ENCODE results near the gene CTSL. TPM values are rescaled to one million over a fixed set of nuclear protein-coding genes. Genes with fewer than 3 reads are reported as not detected.

CTSL gene
- total and polyA plus RNA-seq, 4 experiments from 2014 or later = 7.3 to 71.4 (median 40.2) TPM

DNA sequence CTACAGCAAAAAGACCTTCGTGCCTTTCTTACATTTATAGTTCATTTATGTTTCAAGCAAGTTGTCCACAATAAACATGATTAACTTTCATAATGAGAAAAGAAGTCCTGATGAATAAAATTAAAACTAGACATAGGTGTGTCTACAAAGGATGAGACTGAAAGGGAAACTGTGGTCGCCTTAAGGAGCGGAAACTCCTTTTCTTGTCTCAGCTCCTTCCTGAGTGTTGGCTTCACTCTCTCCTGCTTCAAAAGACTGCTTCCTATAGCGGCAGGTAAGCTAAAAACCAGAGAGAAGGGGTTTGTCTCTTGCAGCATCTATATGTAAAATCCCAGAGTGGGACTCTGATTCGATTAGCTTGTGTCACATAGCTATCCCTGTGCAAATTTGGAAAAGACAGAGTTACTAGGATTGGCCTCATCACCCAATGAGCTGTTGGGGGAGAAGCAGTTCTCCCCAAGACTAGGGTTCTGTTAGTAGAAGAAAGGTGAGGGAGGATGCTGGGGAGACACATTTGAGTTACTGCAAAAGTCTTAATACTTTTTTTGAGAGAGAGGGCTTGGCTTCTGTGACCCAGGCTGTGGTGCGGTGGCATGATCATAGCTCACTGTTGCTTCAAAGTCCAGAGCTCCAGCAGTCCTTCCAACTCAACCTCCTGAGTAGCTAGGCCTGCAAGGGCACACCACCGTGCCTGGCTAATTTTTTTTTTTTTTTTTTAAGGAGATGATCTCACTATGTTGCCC lies 16.8 kb upstream of the CTSL start:
- peak; percentile 10 to 58 (median 29) for DNase-seq
- intact Hi-C loops (cut with micrococcal nuclease) = loop anchor here (2.0 kb wide), 1 partner anchor 16 kb away; no protein-coding TSS in a partner anchor
- peaks cover 25 to 46% (median 39%) of the 10 kb centered on the region in 4 donors for H3K4me1 Mint-ChIP-seq

DNA sequence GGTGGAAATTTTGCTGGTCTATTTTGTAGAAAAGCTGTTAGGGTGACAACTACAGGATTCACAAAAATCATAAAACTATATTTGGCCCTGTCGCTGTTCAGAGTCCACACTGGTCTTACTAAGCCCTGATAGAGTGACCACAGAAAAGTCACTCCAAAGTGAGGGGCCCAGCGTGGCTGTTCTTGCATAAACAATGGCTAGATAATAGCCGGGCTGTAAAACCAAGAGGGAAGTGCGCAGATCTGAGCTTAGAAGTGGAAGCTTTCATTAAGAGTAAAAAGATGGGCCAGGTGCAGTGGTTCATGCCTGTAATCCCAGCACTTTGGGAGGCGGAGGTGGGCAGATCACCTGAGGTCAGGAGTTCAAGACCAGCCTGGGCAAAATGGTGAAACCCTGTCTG lies 15.5 kb upstream of the CTSL start:
- H3K4me1 ChIP-seq (ENCODE audit: insufficient read depth, low read length) = peaks cover 54% of the 10 kb centered on the region
- Mint-ChIP-seq H3K27me3 (no peaks in the 10 kb centered on the region), H3K36me3 (no peaks in the 10 kb centered on the region), H3K4me1 (peaks cover 25 to 46% (median 41%) of the 10 kb centered on the region in 4 donors), H3K4me3 (no peak overlapping the region), H3K9me3 (peaks cover 0 to 2% (median 0%) of the 10 kb centered on the region in 8 donors), H3K27ac (peak overlapping the region in 3 of 7 donors; percentile 29 to 85 (median 57))
- POLR2A ChIA-PET (ENCODE audit: partially characterized antibody) = interaction anchor here (1.8 kb wide), 1 partner anchor 15 kb away, joined by 20 read pairs; the partner anchor contains the start of gene CTSL
- intact Hi-C loops (cut with micrococcal nuclease) = no loop called here
- no peak overlapping the region for H3K4me3 ChIP-seq (ENCODE audit: low read length in 2 of 2)
- no peak overlapping the region for H3K27ac ChIP-seq (ENCODE audit: low read depth, low read length)
- no peak for DNase-seq
- H3K9me3 ChIP-seq (ENCODE audit: control insufficient read depth in 1 of 2, low read length in 2 of 2) = no peaks in the 10 kb centered on the region
- no peaks in the 10 kb centered on the region for H3K27me3 ChIP-seq (ENCODE audit: insufficient read depth, low read length)
- H3K36me3 ChIP-seq (ENCODE audit: insufficient read depth, low read length) = no peaks in the 10 kb centered on the region
- CTCF ChIA-PET (ENCODE audit: partially characterized antibody) = interaction anchor here (1.4 to 1.7 kb wide), 2 partner anchors 12 to 15 kb away, joined by 3 to 6 read pairs; partner anchors contain the start of gene CTSL

More for the DNA sequence above, 16.8 kb upstream of the CTSL start:
- no peak overlapping the region for H3K4me3 ChIP-seq (ENCODE audit: low read length in 2 of 2)
- no peaks in the 10 kb centered on the region for H3K9me3 ChIP-seq (ENCODE audit: control insufficient read depth in 1 of 2, low read length in 2 of 2)
- Mint-ChIP-seq H3K9me3 (peaks cover 0 to 2% (median 0%) of the 10 kb centered on the region in 8 donors), H3K36me3 (no peaks in the 10 kb centered on the region), H3K4me3 (peak overlapping the region; percentile 52 to 83 (median 65)), H3K27me3 (no peaks in the 10 kb centered on the region), H3K27ac (peak overlapping the region; percentile 57 to 93 (median 85))
- H3K4me1 ChIP-seq (ENCODE audit: insufficient read depth, low read length) = peaks cover 54% of the 10 kb centered on the region
- H3K27me3 ChIP-seq (ENCODE audit: insufficient read depth, low read length) = no peaks in the 10 kb centered on the region
- H3K27ac ChIP-seq (ENCODE audit: low read depth, low read length) = no peak overlapping the region
- POLR2A ChIA-PET (ENCODE audit: partially characterized antibody) = interaction anchor here (1.8 kb wide), 1 partner anchor 17 kb away, joined by 20 read pairs; the partner anchor contains the start of gene CTSL
- CTCF ChIA-PET (ENCODE audit: partially characterized antibody) = interaction anchor here (0.6 to 1.7 kb wide), 3 partner anchors 13 to 28 kb away, joined by 3 to 6 read pairs (median 3); partner anchors contain the start of gene CTSL
- H3K36me3 ChIP-seq (ENCODE audit: insufficient read depth, low read length) = no peaks in the 10 kb centered on the region

GRCh38 chr9:87711857-87712800 lies 13.8 kb upstream of the CTSL start:
- peaks cover 54% of the 10 kb centered on the region for H3K4me1 ChIP-seq (ENCODE audit: insufficient read depth, low read length)

GRCh38 chr9:87712801-87713277 lies 13.1 kb upstream of the CTSL start:
- H3K27me3 ChIP-seq (ENCODE audit: insufficient read depth, low read length) = no peaks in the 10 kb centered on the region
- H3K4me1 ChIP-seq (ENCODE audit: insufficient read depth, low read length) = peaks cover 48% of the 10 kb centered on the region
- no peaks in the 10 kb centered on the region for H3K36me3 Mint-ChIP-seq
- intact Hi-C loops (cut with micrococcal nuclease) = no loop called here
- POLR2A ChIA-PET (ENCODE audit: partially characterized antibody) = no interaction called here
- no peak overlapping the region for H3K27ac ChIP-seq (ENCODE audit: low read depth, low read length)
- no peak for DNase-seq
- H3K4me3 Mint-ChIP-seq = peak overlapping the region in 6 of 8 donors; percentile 0 to 65 (median 6)
- no peaks in the 10 kb centered on the region for H3K9me3 Mint-ChIP-seq
- no peaks in the 10 kb centered on the region for H3K27me3 Mint-ChIP-seq
- H3K9me3 ChIP-seq (ENCODE audit: control insufficient read depth in 1 of 2, low read length in 2 of 2) = no peaks in the 10 kb centered on the region
- H3K27ac Mint-ChIP-seq = no peak overlapping the region
- CTCF ChIA-PET (ENCODE audit: partially characterized antibody) = no interaction called here
- H3K36me3 ChIP-seq (ENCODE audit: insufficient read depth, low read length) = no peaks in the 10 kb centered on the region
- H3K4me1 Mint-ChIP-seq = peaks cover 24 to 42% (median 35%) of the 10 kb centered on the region in 4 donors
- no peak overlapping the region for H3K4me3 ChIP-seq (ENCODE audit: low read length in 2 of 2)

More at GRCh38 chr9:87711857-87712800, 13.8 kb upstream of the CTSL start:
- Histone ChIP-seq H3K27me3 (ENCODE audit: insufficient read depth, low read length) (no peaks in the 10 kb centered on the region), H3K27ac (ENCODE audit: low read depth, low read length) (no peak overlapping the region), H3K36me3 (ENCODE audit: insufficient read depth, low read length) (no peaks in the 10 kb centered on the region), H3K9me3 (ENCODE audit: control insufficient read depth in 1 of 2, low read length in 2 of 2) (no peaks in the 10 kb centered on the region), H3K4me3 (ENCODE audit: low read length in 2 of 2) (no peak overlapping the region)
- no peaks in the 10 kb centered on the region for H3K36me3 Mint-ChIP-seq
- intact Hi-C loops (cut with micrococcal nuclease) = no loop called here
- peaks cover 25 to 46% (median 39%) of the 10 kb centered on the region in 4 donors for H3K4me1 Mint-ChIP-seq
- DNase-seq = no peak
- H3K4me3 Mint-ChIP-seq = no peak overlapping the region
- no peak overlapping the region for H3K27ac Mint-ChIP-seq
- H3K27me3 Mint-ChIP-seq = no peaks in the 10 kb centered on the region
- no peaks in the 10 kb centered on the region for H3K9me3 Mint-ChIP-seq
- ChIA-PET POLR2A (ENCODE audit: partially characterized antibody) (no interaction called here), CTCF (ENCODE audit: partially characterized antibody) (no interaction called here)

GRCh38 chr9:87713278-87713987 lies 12.5 kb upstream of the CTSL start:
- peak overlapping the region in 2 of 7 donors; percentile 12 to 39 for H3K27ac Mint-ChIP-seq
- no peaks in the 10 kb centered on the region for H3K27me3 ChIP-seq (ENCODE audit: insufficient read depth, low read length)
- no peaks in the 10 kb centered on the region for H3K9me3 ChIP-seq (ENCODE audit: control insufficient read depth in 1 of 2, low read length in 2 of 2)
- no peak overlapping the region for H3K27ac ChIP-seq (ENCODE audit: low read depth, low read length)
- POLR2A ChIA-PET (ENCODE audit: partially characterized antibody) = no interaction called here
- no peaks in the 10 kb centered on the region for H3K36me3 ChIP-seq (ENCODE audit: insufficient read depth, low read length)
- no peaks in the 10 kb centered on the region for H3K36me3 Mint-ChIP-seq
- peaks cover 43% of the 10 kb centered on the region for H3K4me1 ChIP-seq (ENCODE audit: insufficient read depth, low read length)
- CTCF ChIA-PET (ENCODE audit: partially characterized antibody) = no interaction called here
- DNase-seq = peak in 2 of 5 donors; percentile 11 to 42
- no peak overlapping the region for H3K4me3 ChIP-seq (ENCODE audit: low read length in 2 of 2)
- peak overlapping the region in 6 of 8 donors; percentile 19 to 65 (median 54) for H3K4me3 Mint-ChIP-seq
- peaks cover 20 to 38% (median 30%) of the 10 kb centered on the region in 4 donors for H3K4me1 Mint-ChIP-seq
- intact Hi-C loops (cut with micrococcal nuclease) = no loop called here
- H3K27me3 Mint-ChIP-seq = no peaks in the 10 kb centered on the region
- no peaks in the 10 kb centered on the region for H3K9me3 Mint-ChIP-seq

- POLR2A ChIA-PET (ENCODE audit: partially characterized antibody) = no interaction called here
- CTCF ChIA-PET (ENCODE audit: partially characterized antibody) = no interaction called here
- Mint-ChIP-seq H3K36me3 (no peaks in the 10 kb centered on the region), H3K4me1 (peaks cover 16 to 33% (median 25%) of the 10 kb centered on the region in 4 donors), H3K4me3 (peak overlapping the region in 1 of 8 donors; percentile 49), H3K27me3 (no peaks in the 10 kb centered on the region), H3K9me3 (no peaks in the 10 kb centered on the region), H3K27ac (no peak overlapping the region)
- H3K4me3 ChIP-seq (ENCODE audit: low read length in 2 of 2) = no peak overlapping the region
- no peaks in the 10 kb centered on the region for H3K9me3 ChIP-seq (ENCODE audit: control insufficient read depth in 1 of 2, low read length in 2 of 2)
- no peak overlapping the region for H3K27ac ChIP-seq (ENCODE audit: low read depth, low read length)
- no peak for DNase-seq
- intact Hi-C loops (cut with micrococcal nuclease) = no loop called here
- no peaks in the 10 kb centered on the region for H3K36me3 ChIP-seq (ENCODE audit: insufficient read depth, low read length)
- no peaks in the 10 kb centered on the region for H3K27me3 ChIP-seq (ENCODE audit: insufficient read depth, low read length)
- H3K4me1 ChIP-seq (ENCODE audit: insufficient read depth, low read length) = peaks cover 38% of the 10 kb centered on the region
Measured at GRCh38 chr9:87713988-87714330, 12.0 kb upstream of the CTSL start.
